ENCODE measurements around the gene IFI44L. TPM values are rescaled to one million over a fixed set of nuclear protein-coding genes. Genes with fewer than 3 reads are reported as not detected.

IFI44L gene
- total and polyA plus RNA-seq, 2 of the 13 experiments (the other 11 are each of a cell fraction or from before 2014, with no cell fraction given): 0.04 TPM

- TF ChIP-seq ZBTB4 (CRISPR knock-in tag; IDR thresholded peaks at IDR 0.05; ENCODE audit: borderline replicate concordance) (no peak), ZNF30 (CRISPR knock-in tag; IDR thresholded peaks at IDR 0.05) (no peak), IKZF1 (IDR thresholded peaks at IDR 0.05) (no peak), SOX13 (IDR thresholded peaks at IDR 0.05) (no peak), SOX13 (CRISPR knock-in tag; conservative IDR thresholded peaks at IDR 0.05 in 1 of 2, IDR thresholded peaks at IDR 0.05 in 1 of 2) (no peak)
These were observed 38.7 kb downstream of the IFI44L start (continued) for GRCh38 chr1:78658901-78659300.

GRCh38 chr1:78663923-78664322 lies 43.7 kb downstream of the IFI44L start:
- H3K79me2 ChIP-seq (ENCODE audit: insufficient read depth, low read length): no peaks in the 10 kb centered on the region
- no peak overlapping the region for H2AFZ ChIP-seq (ENCODE audit: low read length)
- intact Hi-C loops (cut with micrococcal nuclease; ENCODE audit: unreplicated experiment) (no loop called here), in situ Hi-C loops (cut with HindIII; ENCODE audit: extremely low pct_ligation_motif_present, low pct_unique_long_range_greater_than_20kb) (no loop called here)
- ATAC-seq: no peak
- WGBS (ENCODE audit: low lambda C conversion rate): 3% methylated on average over 2 of the region's 2 CpGs
- ChIA-PET POLR2A (no interaction called here), CTCF (ENCODE audit: low intra/inter-chr PET ratio, low total read pairs) (no interaction called here)
- H3K4me3 ChIP-seq (replicated peaks in 1 of 3; ENCODE audit: insufficient read depth in 1 of 3, low read depth in 2 of 3, low read length in 3 of 3): no peak overlapping the region
- H3K9me3 ChIP-seq (ENCODE audit: low read length): no peaks in the 10 kb centered on the region
- DNase-seq (ENCODE audit: low spot score): no peak
- no peaks in the 10 kb centered on the region for H3K36me3 ChIP-seq (replicated peaks in 1 of 2; ENCODE audit: control insufficient read depth in 1 of 2, insufficient read depth in 2 of 2, low read length in 2 of 2)
- H3K4me2 ChIP-seq (ENCODE audit: low read depth, low read length): no peak overlapping the region
- TF ChIP-seq MEF2D (CRISPR knock-in tag; IDR thresholded peaks at IDR 0.05): no peak
- TF ChIP-seq MAFF (IDR thresholded peaks at IDR 0.05; ENCODE audit: low read depth, low read length): peak; percentile 58; the same call in 1 of the 2 replicates
- peak; percentile 45 to 69; a peak in 3 of 4 replicates for TF ChIP-seq MAFK (conservative IDR thresholded peaks at IDR 0.05 in 1 of 2, IDR thresholded peaks at IDR 0.05 in 1 of 2; ENCODE audit: low read length in 2 of 2)
- no peak for TF ChIP-seq ADNP (CRISPR knock-in tag; IDR thresholded peaks at IDR 0.05)
- no peak for TF ChIP-seq ZNF775 (CRISPR knock-in tag; IDR thresholded peaks at IDR 0.05; ENCODE audit: borderline replicate concordance)
- H3K27me3 ChIP-seq (ENCODE audit: control insufficient read depth in 1 of 2, insufficient read depth in 2 of 2, low read length in 2 of 2): no peaks in the 10 kb centered on the region
- FAIRE-seq: no peak
- H4K20me1 ChIP-seq (ENCODE audit: insufficient read depth, low read length): no peaks in the 10 kb centered on the region
- no TSS peak for BruUV-seq (replicated peaks)
- H3K27ac ChIP-seq (ENCODE audit: extremely low read length, insufficient read depth, low read length): no peak overlapping the region
- H3K9ac ChIP-seq (ENCODE audit: insufficient read depth, low read depth, low read length): no peak overlapping the region
- no peaks in the 10 kb centered on the region for H3K4me1 ChIP-seq (ENCODE audit: insufficient read depth, low read length)
